HepG2 (cell line): ENCODE results near the gene HYAL2. TPM values are rescaled to one million over a fixed set of nuclear protein-coding genes. Genes with fewer than 3 reads are reported as not detected.
A peak's percentile ranks its signal among the peaks of the same experiment; 100 is the strongest.

Experiments used
- CEBPZ ChIP-seq: IDR thresholded peaks from 2 replicates; pipeline ENCODE4 v1.6.1; 2012; ENCODE audit warnings: low read length, improper control_type of control experiment
- CERS6 ChIP-seq: sonication (generic); formaldehyde crosslinking; IDR thresholded peaks from 2 replicates; pipeline ENCODE4 v1.5.0; 2020; ENCODE audit warnings: missing genetic modification reagents
- EEA1 ChIP-seq: sonication (generic); formaldehyde crosslinking; IDR thresholded peaks from 2 replicates; pipeline ENCODE4 v1.5.1; 2020; ENCODE audit warnings: mild to moderate bottlenecking, missing genetic modification reagents, borderline replicate concordance
- HOXD1 ChIP-seq: sonication (generic); formaldehyde crosslinking; IDR thresholded peaks from 2 replicates; pipeline ENCODE4 v1.5.0; 2020; ENCODE audit warnings: missing genetic modification reagents
- KLF12 ChIP-seq: sonication (generic); formaldehyde crosslinking; IDR thresholded peaks from 2 replicates; pipeline ENCODE4 v1.4.0; 2020; ENCODE audit warnings: missing genetic modification reagents, borderline replicate concordance
- LCORL ChIP-seq, 2 experiments: fragments of 450-650 bp in 1 of 2; sonication (generic) in 1 of 2; formaldehyde crosslinking in 1 of 2; IDR thresholded peaks; 2 replicates each; pipeline versions ENCODE4 v1.5.0 to v1.6.1; 2017 to 2020; ENCODE audit warnings: antibody characterized with exemption in 1 of 2, missing genetic modification reagents in 1 of 2
- MZF1 ChIP-seq: sonication (generic); formaldehyde crosslinking; IDR thresholded peaks from 2 replicates; pipeline ENCODE4 v1.8.1; 2023; ENCODE audit warnings: mild to moderate bottlenecking, missing genetic modification reagents, borderline replicate concordance
- NR0B2 ChIP-seq: sonication (generic); formaldehyde crosslinking; IDR thresholded peaks from 2 replicates; pipeline ENCODE4 v1.4.0; 2020; ENCODE audit warnings: mild to moderate bottlenecking, missing genetic modification reagents
- PPARG ChIP-seq: conservative IDR thresholded peaks from 2 replicates; pipeline ENCODE4 v1.6.1; 2016; ENCODE audit warnings: missing biosample characterization, missing genetic modification reagents
- REL ChIP-seq: sonication (generic); formaldehyde crosslinking; conservative IDR thresholded peaks from 2 replicates; pipeline ENCODE4 v1.8.0; 2022; ENCODE audit warnings: mild to moderate bottlenecking, missing genetic modification reagents, moderate library complexity
- SRSF1 ChIP-seq: fragments of 200-400 bp; formaldehyde crosslinking; optimal IDR thresholded peaks from 2 replicates; pipeline ENCODE3; 2017; ENCODE audit warnings: mild to moderate bottlenecking, low read depth, low read length, moderate library complexity
- ZBTB3 ChIP-seq: sonication (generic); formaldehyde crosslinking; IDR thresholded peaks from 2 replicates; pipeline ENCODE4 v1.4.0; 2020; ENCODE audit warnings: low read depth, mild to moderate bottlenecking, moderate library complexity, missing genetic modification reagents, borderline replicate concordance
- ZNF224 ChIP-seq: sonication (generic); formaldehyde crosslinking; IDR thresholded peaks from 2 replicates; pipeline ENCODE4 v1.5.0; 2020; ENCODE audit warnings: mild to moderate bottlenecking, missing genetic modification reagents
- ZNF232 ChIP-seq: sonication (generic); formaldehyde crosslinking; IDR thresholded peaks from 2 replicates; pipeline ENCODE4 v1.4.0; 2020; ENCODE audit warnings: missing genetic modification reagents, borderline replicate concordance
- ZNF33A ChIP-seq: sonication (generic); formaldehyde crosslinking; IDR thresholded peaks from 2 replicates; pipeline ENCODE4 v1.5.1; 2020; ENCODE audit warnings: missing genetic modification reagents, mild to moderate bottlenecking, moderate library complexity, borderline replicate concordance
- ZNF350 ChIP-seq: sonication (generic); formaldehyde crosslinking; IDR thresholded peaks from 2 replicates; pipeline ENCODE4 v1.4.0; 2020; ENCODE audit warnings: mild to moderate bottlenecking, low read depth, missing genetic modification reagents, borderline replicate concordance
- ZNF639 ChIP-seq: conservative IDR thresholded peaks from 2 replicates; pipeline ENCODE4 v1.6.1; 2018; ENCODE audit warnings: missing genetic modification reagents
- ZNF709 ChIP-seq: sonication (generic); formaldehyde crosslinking; IDR thresholded peaks from 2 replicates; pipeline ENCODE4 v1.5.0; 2020; ENCODE audit warnings: mild to moderate bottlenecking, missing genetic modification reagents
- ZXDC ChIP-seq: sonication (generic); formaldehyde crosslinking; IDR thresholded peaks from 2 replicates; pipeline ENCODE4 v1.5.0; 2020; ENCODE audit warnings: mild to moderate bottlenecking, missing genetic modification reagents
- polyA plus RNA-seq, 8 experiments: library from polyadenylated mRNA; depleted of rRNA in 3 of 8; stranded (reverse) in 7 of 8; unstranded in 1 of 8; fragments of >200 nt; fragmentation: Illumina TruSeq in 4 of 8; extraction: Trizol in 4 of 8; gene quantifications; 2 replicates each; pipeline versions ENCODE4 v1.2.1 to v1.2.3, GENCODE V29; 2011 to 2016; ENCODE audit warnings: low read depth in 4 of 8, missing spikeins in 1 of 8, mixed read lengths in 1 of 8; ENCODE audit not compliant: insufficient read depth in 1 of 8
- total RNA-seq, 5 experiments: library from RNA; depleted of rRNA; stranded (reverse); fragments of >200 nt; fragmentation: Illumina TruSeq; extraction: Trizol; gene quantifications; 2 replicates each; pipeline ENCODE4 v1.2.3, GENCODE V29; 2016; ENCODE audit warnings: low read depth in 1 of 5

Gene HYAL2
- total and polyA plus RNA-seq, 2 of the 13 experiments (the other 11 are each of a cell fraction or from before 2014, with no cell fraction given) = 76.2 to 102 TPM

- no peak for TF ChIP-seq ZXDC (CRISPR knock-in tag)
- no peak for TF ChIP-seq REL (CRISPR knock-in tag)
- TF ChIP-seq ZNF709 (CRISPR knock-in tag) = no peak
- no peak for TF ChIP-seq ZNF33A (CRISPR knock-in tag)
- TF ChIP-seq LCORL (IDR thresholded peaks at IDR 0.05) = no peak
- peak; percentile 50; the same call in 1 of the 2 replicates for TF ChIP-seq LCORL (CRISPR knock-in tag; IDR thresholded peaks at IDR 0.05)
- peak; percentile 70; the same call in 1 of the 2 replicates for TF ChIP-seq ZNF350 (CRISPR knock-in tag)
- TF ChIP-seq ZNF232 (CRISPR knock-in tag) = peak; percentile 58; the same call in 1 of the 2 replicates
- no peak for TF ChIP-seq MZF1 (CRISPR knock-in tag)
- no peak for TF ChIP-seq CERS6 (CRISPR knock-in tag)
- TF ChIP-seq HOXD1 = no peak
- no peak for TF ChIP-seq ZBTB3 (CRISPR knock-in tag)
- 0 out of 2 replicates have a peak, but pooled peaks have one; percentile 33 for TF ChIP-seq ZNF639 (CRISPR knock-in tag)
- TF ChIP-seq SRSF1 = no peak
- TF ChIP-seq ZNF224 (CRISPR knock-in tag) = no peak
- no peak for TF ChIP-seq CEBPZ
- peak; percentile 58; the same call in 1 of the 2 replicates for TF ChIP-seq NR0B2 (CRISPR knock-in tag)
- TF ChIP-seq PPARG = 0 out of 2 replicates have a peak, but pooled peaks have one; percentile 13
- TF ChIP-seq EEA1 (CRISPR knock-in tag) = 0 out of 2 replicates have a peak, but pooled peaks have one; percentile 32
- TF ChIP-seq KLF12 (CRISPR knock-in tag) = 0 out of 2 replicates have a peak, but pooled peaks have one; percentile 62
Observed at GRCh38 chr3:50327943-50328691, 5.6 kb upstream of the HYAL2 start, which contains the start of gene TUSC2 (continued).
